CD14-positive monocyte (primary cell): Measurements from ENCODE around the gene F2. TPM values are rescaled to one million over a fixed set of nuclear protein-coding genes. Genes with fewer than 3 reads are reported as not detected.

Experiments
- DNase-seq, 3 donors: peaks; one replicate each; pipeline ENCODE4 v3.0.0-alpha.2; 2011 to 2022
- H2AFZ ChIP-seq: 2 replicates; pipeline ENCODE4 v1.6.0; 2012; ENCODE audit warnings: mild to moderate bottlenecking, low read depth, low read length, inconsistent platforms; ENCODE audit not compliant: insufficient read depth, poor library complexity, severe bottlenecking
- H3K27ac ChIP-seq, 2 donors: 1 replicate in 1 of 2; 2 replicates in 1 of 2; pipeline ENCODE4 v1.5.1; 2012 to 2013; ENCODE audit warnings: low read length in 2 of 2, control low read depth in 1 of 2, inconsistent platforms in 1 of 2, low read depth in 1 of 2, mild to moderate bottlenecking in 1 of 2
- H3K27me3 ChIP-seq, 2 donors: one replicate each; pipeline versions ENCODE4 v1.6.0 to v1.6.1; 2011 to 2013; ENCODE audit warnings: low read length in 2 of 2; ENCODE audit not compliant: control insufficient read depth in 2 of 2, insufficient read depth in 2 of 2
- H3K36me3 ChIP-seq, 2 donors: replicated peaks in 1 of 2; 1 replicate in 1 of 2; 2 replicates in 1 of 2; pipeline versions ENCODE4 v1.5.1 to v1.6.1; 2012 to 2013; ENCODE audit warnings: low read length in 2 of 2, control low read depth in 1 of 2, inconsistent platforms in 1 of 2, mild to moderate bottlenecking in 1 of 2; ENCODE audit not compliant: insufficient read depth in 2 of 2, control insufficient read depth in 1 of 2
- H3K4me1 ChIP-seq, 2 donors: 1 replicate in 1 of 2; 2 replicates in 1 of 2; pipeline versions ENCODE4 v1.5.1 to v1.6.1; 2012 to 2013; ENCODE audit warnings: low read length in 2 of 2, control low read depth in 1 of 2, inconsistent platforms in 1 of 2, mild to moderate bottlenecking in 1 of 2, moderate library complexity in 1 of 2; ENCODE audit not compliant: insufficient read depth in 2 of 2, control insufficient read depth in 1 of 2
- H3K4me2 ChIP-seq: replicated peaks from 2 replicates; pipeline ENCODE3; 2012; ENCODE audit warnings: low read length, moderate library complexity, mild to moderate bottlenecking; ENCODE audit not compliant: poor library complexity, severe bottlenecking; ENCODE audit errors: extremely low read depth
- H3K4me3 ChIP-seq, 3 experiments: fragments of 200-600 bp in 1 of 3; sonication (generic) in 1 of 3; replicated peaks in 1 of 3; 1 replicate in 2 of 3; 2 replicates in 1 of 3; pipeline ENCODE4 v1.5.1; 2011 to 2013; ENCODE audit warnings: low read length in 3 of 3, mild to moderate bottlenecking in 3 of 3, control low read depth in 2 of 3, low read depth in 2 of 3, inconsistent platforms in 1 of 3, moderate library complexity in 1 of 3
- H3K79me2 ChIP-seq: 2 replicates; pipeline ENCODE4 v1.6.0; 2012; ENCODE audit warnings: mild to moderate bottlenecking, control low read depth, inconsistent platforms, low read length, moderate library complexity; ENCODE audit not compliant: insufficient read depth
- H3K9ac ChIP-seq: 2 replicates; pipeline ENCODE4 v1.6.0; 2017; ENCODE audit warnings: low read length, mild to moderate bottlenecking; ENCODE audit not compliant: insufficient read depth, poor library complexity, severe bottlenecking
- H3K9me3 ChIP-seq, 2 donors: replicated peaks in 1 of 2; 1 replicate in 1 of 2; 2 replicates in 1 of 2; pipeline versions ENCODE4 v1.5.1 to v1.6.1; 2012 to 2013; ENCODE audit warnings: low read length in 2 of 2, control low read depth in 1 of 2; ENCODE audit not compliant: control insufficient read depth in 1 of 2, insufficient read depth in 1 of 2
- H4K20me1 ChIP-seq: 2 replicates; pipeline ENCODE4 v1.6.0; 2012; ENCODE audit warnings: mild to moderate bottlenecking, low read length, control low read depth, moderate library complexity; ENCODE audit not compliant: insufficient read depth
- H3K27ac Mint-ChIP-seq, 7 donors: one replicate each; pipeline ENCODE4 v1.8.0; 2020; ENCODE audit warnings: mild to moderate bottlenecking in 7 of 7, mixed read lengths in 7 of 7, moderate library complexity in 6 of 7, inconsistent platforms in 2 of 7
- H3K27me3 Mint-ChIP-seq, 3 donors: one replicate each; pipeline ENCODE4 v1.8.0; 2021 to 2022; ENCODE audit warnings: low read depth in 3 of 3, mild to moderate bottlenecking in 3 of 3, mixed read lengths in 3 of 3, moderate library complexity in 3 of 3, inconsistent platforms in 1 of 3
- H3K36me3 Mint-ChIP-seq, 2 donors: one replicate each; pipeline ENCODE4 v1.8.0; 2020; ENCODE audit warnings: mixed read lengths in 2 of 2, inconsistent platforms in 1 of 2, mild to moderate bottlenecking in 1 of 2
- H3K4me1 Mint-ChIP-seq: one replicate; pipeline ENCODE4 v1.8.0; 2020; ENCODE audit warnings: mild to moderate bottlenecking, mixed read lengths
- H3K4me3 Mint-ChIP-seq, 2 donors: one replicate each; pipeline ENCODE4 v1.8.0; 2020; ENCODE audit warnings: mild to moderate bottlenecking in 2 of 2, mixed read lengths in 2 of 2, moderate library complexity in 1 of 2
- H3K9me3 Mint-ChIP-seq, 7 donors: one replicate each; pipeline ENCODE4 v1.8.0; 2020 to 2022; ENCODE audit warnings: mixed read lengths in 7 of 7, mild to moderate bottlenecking in 6 of 7, moderate library complexity in 6 of 7, inconsistent platforms in 2 of 7
- CTCF ChIP-seq: fragments of 200-600 bp; IDR thresholded peaks from one replicate; pipeline ENCODE4 v1.8.0; 2022; ENCODE audit warnings: antibody characterized with exemption, mild to moderate bottlenecking
- WGBS: methylation state at CpG from one replicate; pipeline ENCODE4 v1.1.5; 2013; ENCODE audit warnings: missing lambda C conversion rate; ENCODE audit not compliant: insufficient coverage; 5-methylcytosine and 5-hydroxymethylcytosine counted together
- intact Hi-C, 2 donors: fragments of 100-400 bp; cut with micrococcal nuclease; formaldehyde crosslinking; loops; one replicate each; pipeline versions ENCODE4 v1.15.0 to v1.15.1; 2023
- polyA plus RNA-seq, 3 donors: library from polyadenylated mRNA; depleted of rRNA in 1 of 3; unstranded in 2 of 3; stranded (reverse) in 1 of 3; fragments of 300-500 nt in 2 of 3; fragments of >200 nt in 1 of 3; fragmentation: Illumina TruSeq in 2 of 3; gene quantifications; 1 replicate in 2 of 3; 2 replicates in 1 of 3; pipeline ENCODE4 v1.2.3, GENCODE V29; 2012 to 2021

The F2 gene
- polyA plus RNA-seq, 3 donors: not detected

DNA sequence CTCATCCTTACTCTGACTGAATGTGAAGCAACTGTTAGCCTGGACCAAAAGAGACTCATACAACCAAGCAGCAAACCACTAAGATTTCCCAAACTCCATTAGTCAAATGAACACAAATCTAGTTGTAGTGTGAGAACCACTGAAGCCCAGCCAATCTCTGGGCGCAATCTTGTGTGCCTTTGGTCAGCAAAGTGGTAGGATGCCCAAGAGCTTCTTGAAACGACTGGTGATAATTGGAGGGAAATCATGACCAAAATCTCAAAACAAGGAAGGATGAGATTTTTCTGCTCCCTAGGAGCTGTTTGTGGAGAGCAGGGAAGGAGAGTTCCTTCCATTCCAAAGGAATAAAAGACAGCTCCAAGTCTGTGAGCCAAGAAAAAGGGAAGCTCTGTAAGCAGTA is 24.0 kb downstream of the F2 start:
- Histone ChIP-seq H3K4me1 (no peaks in the 10 kb centered on the region), H3K9me3 (no peaks in the 10 kb centered on the region), H3K36me3 (peaks cover 66 to 71% of the 10 kb centered on the region in 2 donors), H3K4me3 (no peak overlapping the region), H3K4me2 (no peak overlapping the region), H3K27me3 (no peaks in the 10 kb centered on the region), H3K9ac (no peak overlapping the region), H3K27ac (no peak overlapping the region), H3K79me2 (no peaks in the 10 kb centered on the region), H4K20me1 (no peaks in the 10 kb centered on the region), H2AFZ (no peak overlapping the region)
- peaks cover 0 to 1% (median 1%) of the 10 kb centered on the region in 3 donors for H3K27me3 Mint-ChIP-seq
- no CpG with 5 or more reads among the region's 2 CpGs for WGBS
- H3K27ac Mint-ChIP-seq: no peak overlapping the region
- DNase-seq: no peak
- H3K9me3 Mint-ChIP-seq: no peaks in the 10 kb centered on the region
- no peaks in the 10 kb centered on the region for H3K4me1 Mint-ChIP-seq
- no peak for TF ChIP-seq CTCF
- no peak overlapping the region for H3K4me3 Mint-ChIP-seq
- intact Hi-C loops: no loop called here
- peaks cover 65 to 76% of the 10 kb centered on the region in 2 donors for H3K36me3 Mint-ChIP-seq

DNA sequence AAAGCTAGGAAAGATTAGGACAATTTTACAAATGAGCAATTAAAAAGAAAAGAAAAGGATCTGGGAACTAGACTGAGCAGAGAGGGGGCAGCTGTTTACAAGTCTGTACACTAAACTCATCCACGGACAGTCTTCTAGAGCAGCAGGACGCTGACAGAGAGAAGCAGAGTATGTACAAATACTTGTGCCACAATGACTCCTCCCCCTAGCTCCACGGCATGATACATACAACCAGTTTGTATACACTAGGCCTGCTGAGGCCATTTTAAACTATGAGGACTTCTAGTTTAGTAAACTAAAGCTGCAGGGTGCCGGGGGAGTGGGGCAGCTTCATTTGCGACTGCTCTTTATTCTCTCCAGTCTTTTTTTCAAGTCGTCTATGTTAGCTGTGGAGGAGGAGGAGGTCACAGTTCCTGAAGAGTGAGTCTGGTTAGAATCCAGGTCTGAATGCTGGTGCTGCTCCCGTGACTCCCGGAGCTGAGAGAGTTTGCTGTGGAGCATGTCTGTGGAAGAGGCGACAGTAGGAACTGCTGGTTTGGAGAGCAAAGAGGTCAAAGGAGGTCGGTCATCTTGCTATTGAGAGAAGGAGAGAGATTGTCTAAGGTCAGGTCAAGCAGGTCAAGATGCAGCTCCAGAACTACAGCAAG is 24.8 kb downstream of the F2 start:
- Histone ChIP-seq H3K27ac (no peak overlapping the region), H3K79me2 (no peaks in the 10 kb centered on the region), H3K4me1 (no peaks in the 10 kb centered on the region), H3K36me3 (peaks cover 69 to 79% of the 10 kb centered on the region in 2 donors), H2AFZ (no peak overlapping the region), H4K20me1 (no peaks in the 10 kb centered on the region), H3K9ac (no peak overlapping the region), H3K4me3 (no peak overlapping the region), H3K4me2 (no peak overlapping the region), H3K9me3 (no peaks in the 10 kb centered on the region), H3K27me3 (no peaks in the 10 kb centered on the region)
- TF ChIP-seq CTCF: no peak
- no peak for DNase-seq
- Mint-ChIP-seq H3K36me3 (peaks cover 68 to 81% of the 10 kb centered on the region in 2 donors), H3K27me3 (peaks cover 0 to 1% (median 1%) of the 10 kb centered on the region in 3 donors), H3K4me3 (no peak overlapping the region), H3K4me1 (no peaks in the 10 kb centered on the region), H3K27ac (no peak overlapping the region), H3K9me3 (no peaks in the 10 kb centered on the region)
- 92% methylated on average over 8 of the region's 10 CpGs for WGBS
- intact Hi-C loops: no loop called here
